Activated CD8-positive, alpha-beta T cell treated with anti-CD3 and anti-CD28 coated beads for 36 hours (primary cell): ENCODE results near the gene TPP1. TPM values are rescaled to one million over a fixed set of nuclear protein-coding genes. Genes with fewer than 3 reads are reported as not detected.
A peak's percentile ranks its signal among the peaks of the same experiment; 100 is the strongest.

Experiments used
- ATAC-seq: fragments of 200-7000 bp; cut with Tn5 transposase; one replicate; pipeline ENCODE4 v1.10.0; 2021; ENCODE audit warnings: mild to moderate bottlenecking, moderate library complexity
- CTCF ChIA-PET: fragments of 350-600 bp; sonication (Branson Sonifier 250); formaldehyde crosslinking; loops from one replicate; lab custom pipeline; 2021; ENCODE audit warnings: antibody characterized with exemption; lab: Charles Lee
- POLR2A ChIA-PET: fragments of 350-600 bp; sonication (Branson Sonifier 250); formaldehyde crosslinking; loops from one replicate; lab custom pipeline; 2021; ENCODE audit warnings: antibody characterized with exemption; lab: Charles Lee
- DNase-seq: peaks from one replicate; pipeline ENCODE4 v3.0.0-alpha.2; 2020
- H3K27ac Mint-ChIP-seq: one replicate; pipeline ENCODE4 v1.8.0; 2021; ENCODE audit warnings: mild to moderate bottlenecking, mixed read lengths
- H3K27me3 Mint-ChIP-seq: one replicate; pipeline ENCODE4 v1.8.0; 2021; ENCODE audit warnings: mixed read lengths
- H3K36me3 Mint-ChIP-seq: one replicate; pipeline ENCODE4 v1.8.0; 2021; ENCODE audit warnings: low read depth, mixed read lengths
- H3K4me1 Mint-ChIP-seq: one replicate; pipeline ENCODE4 v1.8.0; 2021; ENCODE audit warnings: low read depth, mixed read lengths
- H3K4me3 Mint-ChIP-seq: one replicate; pipeline ENCODE4 v1.8.0; 2021; ENCODE audit warnings: mild to moderate bottlenecking, moderate library complexity, mixed read lengths
- H3K9me3 Mint-ChIP-seq: one replicate; pipeline ENCODE4 v1.8.0; 2021; ENCODE audit warnings: mixed read lengths
- intact Hi-C: fragments of 100-400 bp; cut with micrococcal nuclease; formaldehyde crosslinking; loops from one replicate; pipeline ENCODE4 v1.10.0; 2022
- total RNA-seq, 2 experiments: library from RNA; stranded (reverse); gene quantifications; one replicate each; pipeline ENCODE4 v1.2.3, GENCODE V29; 2021
- TF ChIP-seq, protein P1 (sequence below): fragments of 200-600 bp; IDR thresholded peaks from one replicate; pipeline ENCODE4 v1.8.0; 2022; ENCODE audit warnings: antibody characterized with exemption, mild to moderate bottlenecking

TPP1 gene
- total RNA-seq, 2 experiments from 2014 or later, result 28.1 to 31.4 TPM

DNA sequence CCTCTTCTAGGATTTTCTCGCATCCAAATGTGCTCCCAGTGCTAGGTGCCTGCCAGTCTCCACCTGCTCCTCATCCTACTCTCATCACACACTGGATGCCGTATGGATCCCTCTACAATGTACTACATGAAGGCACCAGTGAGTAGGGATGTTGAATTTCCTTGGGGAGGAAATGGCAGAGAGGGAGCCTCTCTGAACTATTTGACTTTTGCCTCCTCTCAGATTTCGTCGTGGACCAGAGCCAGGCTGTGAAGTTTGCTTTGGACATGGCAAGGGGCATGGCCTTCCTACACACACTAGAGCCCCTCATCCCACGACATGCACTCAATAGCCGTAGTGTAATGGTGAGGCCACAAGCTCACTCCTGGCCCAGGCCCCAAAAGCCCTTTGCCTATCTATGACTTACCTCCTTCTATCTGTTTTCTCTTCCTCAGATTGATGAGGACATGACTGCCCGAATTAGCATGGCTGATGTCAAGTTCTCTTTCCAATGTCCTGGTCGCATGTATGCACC is 9.7 kb downstream of the TPP1 start:
- H3K36me3 Mint-ChIP-seq, result peaks cover 49% of the 10 kb centered on the region
- peak overlapping the region; percentile 67 for H3K27ac Mint-ChIP-seq
- ChIA-PET POLR2A (interaction anchor here (1.5 to 7.8 kb wide), 3 partner anchors 44 to 74 kb away, joined by 4 to 48 read pairs (median 13); partner anchors contain the start of gene MRPL17), CTCF (interaction anchor here (0.8 to 1.3 kb wide), 2 partner anchors 74 to 146 kb away, joined by 3 to 4 read pairs; partner anchors contain the start of gene MRPL17)
- peak overlapping the region; percentile 20 for H3K4me3 Mint-ChIP-seq
- intact Hi-C loops, result loop anchor here (10.0 kb wide), 3 partner anchors 45 to 215 kb away; partner anchors contain the start of genes DCHS1 and SMPD1
- H3K27me3 Mint-ChIP-seq, result no peaks in the 10 kb centered on the region
- TF ChIP-seq, protein P1, sequence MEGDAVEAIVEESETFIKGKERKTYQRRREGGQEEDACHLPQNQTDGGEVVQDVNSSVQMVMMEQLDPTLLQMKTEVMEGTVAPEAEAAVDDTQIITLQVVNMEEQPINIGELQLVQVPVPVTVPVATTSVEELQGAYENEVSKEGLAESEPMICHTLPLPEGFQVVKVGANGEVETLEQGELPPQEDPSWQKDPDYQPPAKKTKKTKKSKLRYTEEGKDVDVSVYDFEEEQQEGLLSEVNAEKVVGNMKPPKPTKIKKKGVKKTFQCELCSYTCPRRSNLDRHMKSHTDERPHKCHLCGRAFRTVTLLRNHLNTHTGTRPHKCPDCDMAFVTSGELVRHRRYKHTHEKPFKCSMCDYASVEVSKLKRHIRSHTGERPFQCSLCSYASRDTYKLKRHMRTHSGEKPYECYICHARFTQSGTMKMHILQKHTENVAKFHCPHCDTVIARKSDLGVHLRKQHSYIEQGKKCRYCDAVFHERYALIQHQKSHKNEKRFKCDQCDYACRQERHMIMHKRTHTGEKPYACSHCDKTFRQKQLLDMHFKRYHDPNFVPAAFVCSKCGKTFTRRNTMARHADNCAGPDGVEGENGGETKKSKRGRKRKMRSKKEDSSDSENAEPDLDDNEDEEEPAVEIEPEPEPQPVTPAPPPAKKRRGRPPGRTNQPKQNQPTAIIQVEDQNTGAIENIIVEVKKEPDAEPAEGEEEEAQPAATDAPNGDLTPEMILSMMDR, result no peak
- peaks cover 50% of the 10 kb centered on the region for H3K4me1 Mint-ChIP-seq
- no peak for ATAC-seq
- no peak for DNase-seq
- no peaks in the 10 kb centered on the region for H3K9me3 Mint-ChIP-seq

DNA sequence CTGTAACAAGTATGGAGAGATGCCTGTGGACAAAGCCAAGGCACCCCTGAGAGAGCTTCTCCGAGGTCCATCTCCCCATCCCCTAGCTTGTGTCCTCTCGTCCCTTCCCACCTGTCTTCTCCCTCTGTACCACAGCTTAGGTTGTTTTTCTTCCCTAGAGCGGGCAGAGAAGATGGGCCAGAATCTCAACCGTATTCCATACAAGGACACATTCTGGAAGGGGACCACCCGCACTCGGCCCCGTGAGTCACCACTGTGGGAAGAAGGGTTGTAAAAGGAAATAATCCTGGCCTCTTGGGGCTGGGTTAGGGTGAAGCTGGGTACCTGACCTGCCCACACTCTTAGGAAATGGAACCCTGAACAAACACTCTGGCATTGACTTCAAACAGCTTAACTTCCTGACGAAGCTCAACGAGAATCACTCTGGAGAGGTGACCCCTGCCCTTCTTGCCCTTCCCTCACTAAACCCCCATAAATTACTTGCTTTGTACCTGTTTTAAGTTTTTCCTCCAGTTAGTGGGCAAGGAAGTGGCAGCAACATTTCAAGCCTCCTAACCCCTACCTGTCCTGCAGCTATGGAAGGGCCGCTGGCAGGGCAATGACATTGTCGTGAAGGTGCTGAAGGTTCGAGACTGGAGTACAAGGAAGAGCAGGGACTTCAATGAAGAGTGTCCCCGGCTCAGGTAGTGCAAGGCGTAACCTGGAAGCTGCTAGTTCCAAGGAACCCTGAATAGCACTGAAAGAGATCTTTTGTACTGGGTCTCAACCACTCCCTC is 10.3 kb downstream of the TPP1 start:
- H3K27ac Mint-ChIP-seq, result peak overlapping the region; percentile 72
- ChIA-PET CTCF (interaction anchor here (0.7 to 1.4 kb wide), 4 partner anchors 74 to 146 kb away, joined by 3 to 5 read pairs (median 4); partner anchors contain the start of gene MRPL17), POLR2A (interaction anchor here (1.1 to 7.8 kb wide), 5 partner anchors 10 to 127 kb away, joined by 3 to 48 read pairs (median 4); partner anchors contain the start of genes MRPL17, TIMM10B and TPP1)

DNA sequence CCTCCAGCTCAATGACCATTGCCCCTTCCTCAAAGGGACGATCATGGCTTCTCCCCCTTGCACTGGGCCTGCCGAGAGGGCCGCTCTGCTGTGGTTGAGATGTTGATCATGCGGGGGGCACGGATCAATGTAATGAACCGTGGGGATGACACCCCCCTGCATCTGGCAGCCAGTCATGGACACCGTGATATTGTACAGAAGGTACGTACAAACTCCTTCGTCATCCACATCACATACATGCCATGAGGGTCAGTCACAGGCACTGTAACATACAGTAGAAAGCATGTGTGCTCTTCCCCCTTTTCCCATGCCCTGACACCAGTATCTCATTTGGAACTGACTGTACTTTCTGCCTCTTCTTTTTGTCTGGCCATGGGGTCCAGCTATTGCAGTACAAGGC is 11.2 kb downstream of the TPP1 start:
- Mint-ChIP-seq H3K4me3 (no peak overlapping the region), H3K27ac (peak overlapping the region; percentile 72), H3K36me3 (peaks cover 49% of the 10 kb centered on the region), H3K27me3 (no peaks in the 10 kb centered on the region), H3K4me1 (peaks cover 50% of the 10 kb centered on the region), H3K9me3 (no peaks in the 10 kb centered on the region)
- ATAC-seq (no peak), DNase-seq (no peak)
- TF ChIP-seq, protein P1, result no peak
- intact Hi-C loops, result loop anchor here (10.0 kb wide), 2 partner anchors 47 to 213 kb away; partner anchors contain the start of genes DCHS1 and SMPD1
- ChIA-PET CTCF (interaction anchor here (1.3 to 1.7 kb wide), 3 partner anchors 75 to 147 kb away, joined by 4 to 7 read pairs (median 5); partner anchors contain the start of gene MRPL17), POLR2A (interaction anchor here (1.1 to 7.8 kb wide), 5 partner anchors 11 to 138 kb away, joined by 3 to 48 read pairs (median 3); partner anchors contain the start of genes MRPL17, TIMM10B and TPP1)

More for the DNA sequence above, 10.3 kb downstream of the TPP1 start:
- Mint-ChIP-seq H3K36me3 (peaks cover 49% of the 10 kb centered on the region), H3K4me1 (peaks cover 50% of the 10 kb centered on the region), H3K27me3 (no peaks in the 10 kb centered on the region), H3K4me3 (no peak overlapping the region), H3K9me3 (no peaks in the 10 kb centered on the region)
- ATAC-seq (no peak), DNase-seq (no peak)
- intact Hi-C loops, result loop anchor here (10.0 kb wide), 2 partner anchors 46 to 214 kb away; partner anchors contain the start of genes DCHS1 and SMPD1
- TF ChIP-seq, protein P1, result no peak

DNA sequence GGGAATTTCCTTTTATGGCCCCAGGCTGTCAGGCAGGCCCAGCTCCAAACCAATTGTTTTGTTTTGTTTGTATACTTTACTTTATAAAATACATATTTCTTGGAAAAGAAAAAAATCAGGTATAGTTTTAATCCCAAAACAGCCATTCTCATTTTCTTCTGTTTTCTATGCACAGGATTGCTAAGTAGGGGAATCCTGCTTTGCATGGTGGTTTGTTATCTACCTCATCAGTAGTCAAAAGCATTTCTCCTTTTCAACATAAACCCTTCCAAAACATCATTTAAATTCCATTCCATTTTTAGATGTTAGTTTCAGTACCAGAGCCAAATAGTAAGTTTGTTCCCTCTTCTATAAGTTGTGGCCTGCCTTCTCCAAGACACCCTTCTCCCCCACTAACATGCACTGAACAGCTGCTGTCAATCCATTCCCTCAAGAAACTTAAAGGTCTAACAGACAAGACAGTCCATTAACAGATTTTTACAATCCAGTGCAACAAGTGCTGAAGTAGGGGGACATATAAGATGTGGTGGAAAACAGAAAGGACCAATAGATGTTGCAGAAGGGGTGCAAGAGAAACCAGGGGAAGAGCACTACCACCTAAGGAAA is 11.9 kb downstream of the TPP1 start:
- Mint-ChIP-seq H3K9me3 (no peaks in the 10 kb centered on the region), H3K4me1 (peaks cover 53% of the 10 kb centered on the region), H3K36me3 (peaks cover 49% of the 10 kb centered on the region), H3K27ac (peak overlapping the region; percentile 72), H3K27me3 (no peaks in the 10 kb centered on the region), H3K4me3 (peak overlapping the region; percentile 20)
- DNase-seq, result no peak
- ChIA-PET CTCF (interaction anchor here (0.5 to 1.7 kb wide), 5 partner anchors 14 to 228 kb away, joined by 3 to 7 read pairs (median 3); partner anchors contain the start of gene MRPL17), POLR2A (interaction anchor here (1.2 to 7.8 kb wide), 4 partner anchors 11 to 139 kb away, joined by 3 to 48 read pairs (median 10); partner anchors contain the start of genes MRPL17, TIMM10B and TPP1)
- intact Hi-C loops, result loop anchor here (2.0 to 10.0 kb wide), 3 partner anchors 48 to 212 kb away; partner anchors contain the start of genes DCHS1, MRPL17 and SMPD1
- TF ChIP-seq, protein P1, result no peak
- no peak for ATAC-seq
